ENCODE data around the gene CBFA2T2.

DNA sequence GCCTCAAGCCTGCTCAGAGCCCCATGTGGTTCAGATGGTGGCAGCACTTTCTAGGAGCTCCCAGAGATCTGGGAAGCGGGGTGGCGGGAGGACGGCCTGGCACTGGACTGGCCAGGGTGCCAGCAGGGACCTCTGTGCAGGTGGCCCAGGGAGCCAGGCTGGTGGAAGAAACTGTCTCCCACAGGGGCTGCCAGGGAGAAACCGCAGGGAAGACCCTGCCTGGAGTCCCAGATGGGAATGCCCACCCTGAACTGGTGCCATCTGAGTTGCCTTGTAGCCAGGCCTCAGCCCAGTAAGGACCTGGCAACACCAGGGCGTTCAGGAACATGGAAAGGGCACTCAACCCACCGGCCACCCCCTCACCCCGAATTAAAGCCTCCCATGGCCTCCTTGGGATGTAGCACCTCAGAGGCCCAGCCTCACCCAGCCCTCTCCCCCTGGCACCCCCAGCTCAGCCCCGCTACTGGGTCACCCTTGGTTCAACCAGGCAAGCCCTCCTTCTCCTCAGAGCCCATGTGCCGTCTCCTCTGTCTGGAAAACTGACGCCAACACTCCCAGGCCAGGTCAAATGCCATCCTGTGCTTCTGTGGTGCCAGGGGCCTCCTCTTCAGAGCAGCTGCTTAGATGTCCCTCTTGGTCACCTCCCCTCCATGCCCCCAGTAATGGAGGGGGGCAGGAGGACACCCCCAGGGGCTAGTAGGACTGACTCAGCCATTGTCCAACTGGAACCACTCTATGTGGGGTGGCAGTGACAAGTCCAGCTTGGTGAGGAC lies 166.3 kb downstream of the CBFA2T2 start:
- TF ChIP-seq YY1 (IDR thresholded peaks at IDR 0.05; ENCODE audit: insufficient read depth, insufficient read length), result no peak
- no peak for TF ChIP-seq ZNF274 (IDR thresholded peaks at IDR 0.05; ENCODE audit: low read depth, low read length)

Data from NT2/D1 (cell line).